Endothelial cell (in vitro differentiated cells): ENCODE data around the gene P2RY14. TPM values are rescaled to one million over a fixed set of nuclear protein-coding genes. Genes with fewer than 3 reads are reported as not detected.
A peak's percentile ranks its signal among the peaks of the same experiment; 100 is the strongest.
"Not testable (repeated sequence)": the region's sequence is repeated elsewhere in the genome, so short reads cannot be mapped to it uniquely, and the experiment has no call there.

Source experiments
- DNase-seq: peaks from one replicate; pipeline ENCODE4 v3.0.0; 2021; ENCODE audit warnings: low spot score
- H3K27ac Mint-ChIP-seq: one replicate; pipeline ENCODE4 v1.8.0; 2021; ENCODE audit warnings: mixed read lengths, inconsistent platforms; ENCODE audit not compliant: unreplicated experiment
- H3K27me3 Mint-ChIP-seq: one replicate; pipeline ENCODE4 v1.8.0; 2021; ENCODE audit warnings: mild to moderate bottlenecking, moderate library complexity, mixed read lengths, inconsistent platforms; ENCODE audit not compliant: unreplicated experiment
- H3K36me3 Mint-ChIP-seq: one replicate; pipeline ENCODE4 v1.8.0; 2021; ENCODE audit warnings: mild to moderate bottlenecking, low read depth, mixed read lengths, inconsistent platforms; ENCODE audit not compliant: unreplicated experiment
- H3K4me1 Mint-ChIP-seq: one replicate; pipeline ENCODE4 v1.8.0; 2021; ENCODE audit warnings: mild to moderate bottlenecking, mixed read lengths, inconsistent platforms; ENCODE audit not compliant: unreplicated experiment
- H3K4me3 Mint-ChIP-seq: one replicate; pipeline ENCODE4 v1.8.0; 2021; ENCODE audit warnings: mild to moderate bottlenecking, mixed read lengths, inconsistent platforms; ENCODE audit not compliant: unreplicated experiment
- H3K9me3 Mint-ChIP-seq: one replicate; pipeline ENCODE4 v1.8.0; 2021; ENCODE audit warnings: mixed read lengths, inconsistent platforms; ENCODE audit not compliant: unreplicated experiment
- total RNA-seq: library from RNA; stranded (reverse); fragmentation: NEBNext Ultra II Directional; extraction: Animal tissue kit (Norgen Biotek cat#: 25700); gene quantifications from one replicate; pipeline ENCODE4 v1.2.1, GENCODE V29; 2021; ENCODE audit not compliant: unreplicated experiment
- TF ChIP-seq, protein P1 (sequence below): fragments of 200-600 bp; sonication (generic); IDR thresholded peaks from one replicate; pipeline ENCODE4 v1.5.0; 2021; ENCODE audit warnings: antibody characterized with exemption; ENCODE audit not compliant: unreplicated experiment

Gene P2RY14
- total RNA-seq, 1 donor from 2014 or later: 0.21 TPM

DNA sequence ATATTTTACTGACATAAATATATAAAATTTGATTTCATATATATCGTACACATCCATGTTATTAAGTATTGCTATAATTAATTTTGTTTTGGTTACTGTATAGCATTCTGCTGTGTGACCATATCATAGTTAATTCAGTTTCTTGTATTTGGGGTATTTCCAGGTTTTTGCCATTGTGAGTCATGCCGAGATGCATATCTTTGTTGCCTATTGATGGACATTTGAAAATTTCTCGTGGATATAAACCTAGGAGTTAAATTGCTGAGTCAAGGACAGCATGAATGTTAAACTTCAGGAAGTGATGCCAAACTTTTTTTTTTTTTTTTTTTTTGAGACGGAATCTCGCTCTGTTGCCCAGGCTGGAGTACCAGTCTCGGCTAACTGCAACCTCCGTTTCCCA is 41.6 kb downstream of the P2RY14 start:
- Mint-ChIP-seq H3K9me3 (no peaks in the 10 kb centered on the region), H3K36me3 (no peaks in the 10 kb centered on the region), H3K27me3 (peaks cover 1% of the 10 kb centered on the region), H3K4me1 (peaks cover 9% of the 10 kb centered on the region), H3K27ac (no peak overlapping the region), H3K4me3 (no peak overlapping the region)
- DNase-seq: no peak
- TF ChIP-seq, protein P1, sequence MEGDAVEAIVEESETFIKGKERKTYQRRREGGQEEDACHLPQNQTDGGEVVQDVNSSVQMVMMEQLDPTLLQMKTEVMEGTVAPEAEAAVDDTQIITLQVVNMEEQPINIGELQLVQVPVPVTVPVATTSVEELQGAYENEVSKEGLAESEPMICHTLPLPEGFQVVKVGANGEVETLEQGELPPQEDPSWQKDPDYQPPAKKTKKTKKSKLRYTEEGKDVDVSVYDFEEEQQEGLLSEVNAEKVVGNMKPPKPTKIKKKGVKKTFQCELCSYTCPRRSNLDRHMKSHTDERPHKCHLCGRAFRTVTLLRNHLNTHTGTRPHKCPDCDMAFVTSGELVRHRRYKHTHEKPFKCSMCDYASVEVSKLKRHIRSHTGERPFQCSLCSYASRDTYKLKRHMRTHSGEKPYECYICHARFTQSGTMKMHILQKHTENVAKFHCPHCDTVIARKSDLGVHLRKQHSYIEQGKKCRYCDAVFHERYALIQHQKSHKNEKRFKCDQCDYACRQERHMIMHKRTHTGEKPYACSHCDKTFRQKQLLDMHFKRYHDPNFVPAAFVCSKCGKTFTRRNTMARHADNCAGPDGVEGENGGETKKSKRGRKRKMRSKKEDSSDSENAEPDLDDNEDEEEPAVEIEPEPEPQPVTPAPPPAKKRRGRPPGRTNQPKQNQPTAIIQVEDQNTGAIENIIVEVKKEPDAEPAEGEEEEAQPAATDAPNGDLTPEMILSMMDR: no peak

- Mint-ChIP-seq H3K27me3 (peaks cover 1% of the 10 kb centered on the region), H3K36me3 (no peaks in the 10 kb centered on the region)
Observed at GRCh38 chr3:151236316-151236715, 42.0 kb downstream of the P2RY14 start.

DNA sequence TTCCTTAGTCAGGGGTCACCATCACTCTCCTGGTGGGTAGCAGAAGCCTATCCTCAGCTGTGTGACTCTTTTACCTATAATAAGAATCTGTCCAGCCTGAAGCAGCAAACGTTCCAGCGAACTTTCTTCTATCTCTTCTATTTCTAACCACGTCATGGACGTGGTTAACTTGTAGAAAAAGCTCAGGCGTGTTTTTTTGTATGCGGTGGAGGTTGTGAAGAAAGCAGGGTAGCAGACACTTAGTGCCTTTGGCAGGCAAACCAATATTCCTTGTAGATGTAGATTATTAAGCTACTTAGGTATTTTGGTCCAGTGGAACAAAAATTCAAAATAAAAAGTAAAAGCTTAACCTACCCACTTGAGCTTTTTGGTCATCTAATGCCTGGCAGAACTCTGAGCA is 43.5 kb downstream of the P2RY14 start:
- no peaks in the 10 kb centered on the region for H3K9me3 Mint-ChIP-seq
- peaks cover 1% of the 10 kb centered on the region for H3K27me3 Mint-ChIP-seq
- H3K27ac Mint-ChIP-seq: no peak overlapping the region
- TF ChIP-seq, protein P1: no peak
- peaks cover 20% of the 10 kb centered on the region for H3K4me1 Mint-ChIP-seq
- no peak overlapping the region for H3K4me3 Mint-ChIP-seq
- no peaks in the 10 kb centered on the region for H3K36me3 Mint-ChIP-seq
- no peak for DNase-seq

More at GRCh38 chr3:151236316-151236715, 42.0 kb downstream of the P2RY14 start:
- Mint-ChIP-seq H3K9me3 (no peaks in the 10 kb centered on the region), H3K4me1 (peaks cover 12% of the 10 kb centered on the region), H3K4me3 (no peak overlapping the region), H3K27ac (no peak overlapping the region)
- TF ChIP-seq, protein P1: no peak
- DNase-seq: no peak

GRCh38 chr3:151232991-151233390 is 45.4 kb downstream of the P2RY14 start:
- TF ChIP-seq, protein P1: no peak
- Mint-ChIP-seq H3K27me3 (peaks cover 1% of the 10 kb centered on the region), H3K9me3 (no peaks in the 10 kb centered on the region), H3K4me3 (no peak overlapping the region), H3K36me3 (no peaks in the 10 kb centered on the region), H3K27ac (peak overlapping the region; percentile 16), H3K4me1 (peaks cover 26% of the 10 kb centered on the region)
- DNase-seq: no peak

GRCh38 chr3:151232403-151232802 is 45.9 kb downstream of the P2RY14 start:
- not testable (repeated sequence) for H3K4me3 Mint-ChIP-seq, DNase-seq, H3K27me3 Mint-ChIP-seq, H3K36me3 Mint-ChIP-seq, H3K9me3 Mint-ChIP-seq, H3K27ac Mint-ChIP-seq
- peaks cover 30% of the 10 kb centered on the region for H3K4me1 Mint-ChIP-seq
